ENCODE measurements around the gene PIGU. TPM values are rescaled to one million over a fixed set of nuclear protein-coding genes. Genes with fewer than 3 reads are reported as not detected.
A peak's percentile ranks its signal among the peaks of the same experiment; 100 is the strongest.

The PIGU gene
- total and polyA plus RNA-seq, 9 of the 15 experiments (the other 6 are each of a cell fraction or from before 2014, with no cell fraction given) = 6.5 to 100 (median 28.1) TPM

DNA sequence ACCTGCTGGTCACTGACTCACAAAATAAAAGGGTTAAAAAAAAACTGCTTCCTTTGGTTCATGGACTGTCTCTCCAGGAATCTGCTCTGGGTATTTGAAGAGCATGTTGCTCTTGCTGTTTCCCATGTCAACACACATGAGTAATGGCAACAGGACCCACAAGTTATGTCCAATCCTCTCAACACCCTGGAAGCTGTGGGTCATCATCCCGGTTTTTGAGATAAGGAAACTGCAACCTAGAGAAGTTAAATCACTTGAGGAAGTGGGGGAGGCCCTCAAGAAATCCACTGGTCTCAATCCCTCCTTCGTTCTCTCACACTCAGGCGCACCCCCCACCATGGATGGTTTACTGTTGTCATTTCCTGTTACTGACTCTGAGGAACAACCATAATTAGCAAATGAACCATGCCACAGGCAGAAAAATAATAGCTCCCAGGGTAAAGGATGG, 106.0 kb downstream of the PIGU start (continued):
- TF ChIP-seq RBM25 (IDR thresholded peaks at IDR 0.05; ENCODE audit: low read depth, low read length, severe bottlenecking) = no peak
- no peak for TF ChIP-seq ZNF165 (CRISPR knock-in tag; IDR thresholded peaks at IDR 0.05; ENCODE audit: borderline replicate concordance)
- TF ChIP-seq ZNF197 (CRISPR knock-in tag; IDR thresholded peaks at IDR 0.05; ENCODE audit: low read depth) = no peak
- no peak for TF ChIP-seq YY1 (IDR thresholded peaks at IDR 0.05; ENCODE audit: borderline replicate concordance in 1 of 3, control insufficient read depth in 1 of 3, extremely low read depth in 1 of 3, insufficient read depth in 3 of 3, insufficient read length in 1 of 3, insufficient replicate concordance in 2 of 3, low read depth in 1 of 3, low read length in 2 of 3)
- TF ChIP-seq ZBTB1 (CRISPR knock-in tag; IDR thresholded peaks at IDR 0.05; ENCODE audit: borderline replicate concordance, low read depth) = no peak
- TF ChIP-seq CHD1 (IDR thresholded peaks at IDR 0.05; ENCODE audit: low read length) = no peak
- TF ChIP-seq NFATC3 (IDR thresholded peaks at IDR 0.05) = no peak
- TF ChIP-seq SPI1 (IDR thresholded peaks at IDR 0.05; ENCODE audit: borderline replicate concordance, low read depth, low read length) = peak; percentile 66; the same call in 1 of the 2 replicates
- peak in 1 of 2 experiments; percentile 40; a peak in 1 of 4 replicates for TF ChIP-seq MAZ (CRISPR knock-in tag; conservative IDR thresholded peaks at IDR 0.05 in 1 of 2, IDR thresholded peaks at IDR 0.05 in 1 of 2)
- TF ChIP-seq MTA2 (IDR thresholded peaks at IDR 0.05; ENCODE audit: low read depth) = no peak
- no peak for TF ChIP-seq SRF (CRISPR knock-in tag; IDR thresholded peaks at IDR 0.05)
- peak; percentile 68 for TF ChIP-seq JUND (IDR thresholded peaks at IDR 0.05; ENCODE audit: borderline replicate concordance, low read depth, low read length)
- peak; percentile 36; the same call in 1 of the 3 replicates for TF ChIP-seq JUND (tag; IDR thresholded peaks at IDR 0.05; ENCODE audit: borderline replicate concordance, low read depth, low read length)
- TF ChIP-seq ZNF347 (CRISPR knock-in tag; IDR thresholded peaks at IDR 0.05; ENCODE audit: low read depth) = no peak
- TF ChIP-seq, protein P1, sequence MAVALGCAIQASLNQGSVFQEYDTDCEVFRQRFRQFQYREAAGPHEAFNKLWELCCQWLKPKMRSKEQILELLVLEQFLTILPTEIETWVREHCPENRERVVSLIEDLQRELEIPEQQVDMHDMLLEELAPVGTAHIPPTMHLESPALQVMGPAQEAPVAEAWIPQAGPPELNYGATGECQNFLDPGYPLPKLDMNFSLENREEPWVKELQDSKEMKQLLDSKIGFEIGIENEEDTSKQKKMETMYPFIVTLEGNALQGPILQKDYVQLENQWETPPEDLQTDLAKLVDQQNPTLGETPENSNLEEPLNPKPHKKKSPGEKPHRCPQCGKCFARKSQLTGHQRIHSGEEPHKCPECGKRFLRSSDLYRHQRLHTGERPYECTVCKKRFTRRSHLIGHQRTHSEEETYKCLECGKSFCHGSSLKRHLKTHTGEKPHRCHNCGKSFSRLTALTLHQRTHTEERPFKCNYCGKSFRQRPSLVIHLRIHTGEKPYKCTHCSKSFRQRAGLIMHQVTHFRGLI (CRISPR knock-in tag; IDR thresholded peaks at IDR 0.05) = no peak
- no peak for TF ChIP-seq MXI1 (IDR thresholded peaks at IDR 0.05; ENCODE audit: low read depth, low read length)
- TF ChIP-seq, protein P2, sequence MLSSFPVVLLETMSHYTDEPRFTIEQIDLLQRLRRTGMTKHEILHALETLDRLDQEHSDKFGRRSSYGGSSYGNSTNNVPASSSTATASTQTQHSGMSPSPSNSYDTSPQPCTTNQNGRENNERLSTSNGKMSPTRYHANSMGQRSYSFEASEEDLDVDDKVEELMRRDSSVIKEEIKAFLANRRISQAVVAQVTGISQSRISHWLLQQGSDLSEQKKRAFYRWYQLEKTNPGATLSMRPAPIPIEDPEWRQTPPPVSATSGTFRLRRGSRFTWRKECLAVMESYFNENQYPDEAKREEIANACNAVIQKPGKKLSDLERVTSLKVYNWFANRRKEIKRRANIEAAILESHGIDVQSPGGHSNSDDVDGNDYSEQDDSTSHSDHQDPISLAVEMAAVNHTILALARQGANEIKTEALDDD (IDR thresholded peaks at IDR 0.05) = peak; percentile 78
- peak; percentile 57; the same call in 1 of the 2 replicates for TF ChIP-seq TEAD4 (IDR thresholded peaks at IDR 0.05; ENCODE audit: low read length)
- TF ChIP-seq TEAD4 (CRISPR knock-in tag; IDR thresholded peaks at IDR 0.05; ENCODE audit: borderline replicate concordance) = no peak
- TF ChIP-seq CEBPG (CRISPR knock-in tag; IDR thresholded peaks at IDR 0.05) = no peak
- TF ChIP-seq CEBPG (tag; conservative IDR thresholded peaks at IDR 0.05 in 1 of 2, IDR thresholded peaks at IDR 0.05 in 1 of 2) = no peak
- no peak for TF ChIP-seq KDM5B (IDR thresholded peaks at IDR 0.05; ENCODE audit: insufficient replicate concordance, low read depth, low read length)
- TF ChIP-seq, protein P3, sequence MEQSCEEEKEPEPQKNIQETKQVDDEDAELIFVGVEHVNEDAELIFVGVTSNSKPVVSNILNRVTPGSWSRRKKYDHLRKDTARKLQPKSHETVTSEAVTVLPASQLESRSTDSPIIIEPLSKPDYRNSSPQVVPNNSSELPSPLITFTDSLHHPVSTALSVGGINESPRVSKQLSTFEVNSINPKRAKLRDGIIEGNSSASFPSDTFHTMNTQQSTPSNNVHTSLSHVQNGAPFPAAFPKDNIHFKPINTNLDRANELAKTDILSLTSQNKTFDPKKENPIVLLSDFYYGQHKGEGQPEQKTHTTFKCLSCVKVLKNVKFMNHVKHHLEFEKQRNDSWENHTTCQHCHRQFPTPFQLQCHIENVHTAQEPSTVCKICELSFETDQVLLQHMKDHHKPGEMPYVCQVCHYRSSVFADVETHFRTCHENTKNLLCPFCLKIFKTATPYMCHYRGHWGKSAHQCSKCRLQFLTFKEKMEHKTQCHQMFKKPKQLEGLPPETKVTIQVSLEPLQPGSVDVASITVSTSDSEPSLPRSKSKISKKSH (CRISPR knock-in tag; IDR thresholded peaks at IDR 0.05) = no peak
- TF ChIP-seq SAFB (IDR thresholded peaks at IDR 0.05; ENCODE audit: borderline replicate concordance, low read depth, low read length) = no peak
- TF ChIP-seq TCF7 (IDR thresholded peaks at IDR 0.05; ENCODE audit: borderline replicate concordance) = no peak
- TF ChIP-seq SMARCA4 (IDR thresholded peaks at IDR 0.05) = peak; percentile 74; the same call in 1 of the 2 replicates

Data from K562 (cell line).